HT1080 (cell line): ENCODE results near the gene PHF2. TPM values are rescaled to one million over a fixed set of nuclear protein-coding genes. Genes with fewer than 3 reads are reported as not detected.

Experiments
- DNase-seq: peaks from one replicate; pipeline ENCODE4 v3.0.0-alpha.2; 2015; ENCODE audit warnings: low read depth
- total RNA-seq: library from RNA; depleted of rRNA; stranded (reverse); fragments of >200 nt; shearing (Covaris generic); gene quantifications from 2 replicates; pipeline ENCODE4 v1.2.3, GENCODE V29; 2014

Gene PHF2
- total RNA-seq, 1 experiment from 2014 or later, result 13.5 TPM

DNA sequence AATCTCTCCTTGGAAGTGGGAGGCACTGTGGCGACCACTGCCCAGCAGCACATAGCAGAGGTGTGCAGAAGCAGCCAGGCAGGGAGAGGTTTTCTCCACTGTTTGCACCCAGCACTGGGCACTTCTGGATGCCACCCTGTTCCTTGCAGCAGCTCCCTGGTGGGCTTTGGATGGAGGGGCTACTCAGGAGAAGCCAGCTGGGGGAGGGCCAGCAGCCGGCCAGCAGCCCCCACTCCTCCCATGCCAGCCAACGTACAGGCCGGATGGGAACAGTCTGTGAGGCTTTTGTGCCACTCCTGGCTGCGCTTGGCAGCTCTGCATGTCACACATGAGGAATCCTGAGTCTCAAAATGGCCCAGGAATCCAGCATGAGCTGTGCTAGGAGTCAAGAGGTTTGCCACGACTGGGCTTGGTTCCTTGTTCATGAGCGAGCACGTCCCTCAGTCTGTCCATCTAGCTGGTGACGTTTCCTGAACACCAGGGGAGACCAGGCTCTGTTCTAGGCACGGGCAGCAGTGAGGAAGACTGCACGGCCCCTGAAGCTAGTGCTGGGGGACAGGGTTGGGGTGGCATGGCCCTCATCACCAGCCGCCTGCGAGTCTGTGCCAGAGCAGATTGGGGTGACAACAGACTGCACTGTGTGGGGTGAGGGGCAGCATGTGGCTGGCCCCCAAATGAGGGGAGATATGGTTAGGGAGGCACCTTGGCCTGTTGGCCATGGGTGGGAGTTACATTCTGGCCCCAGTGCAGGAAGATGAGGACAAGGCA, 10.1 kb downstream of the PHF2 start:
- no peak for DNase-seq

DNA sequence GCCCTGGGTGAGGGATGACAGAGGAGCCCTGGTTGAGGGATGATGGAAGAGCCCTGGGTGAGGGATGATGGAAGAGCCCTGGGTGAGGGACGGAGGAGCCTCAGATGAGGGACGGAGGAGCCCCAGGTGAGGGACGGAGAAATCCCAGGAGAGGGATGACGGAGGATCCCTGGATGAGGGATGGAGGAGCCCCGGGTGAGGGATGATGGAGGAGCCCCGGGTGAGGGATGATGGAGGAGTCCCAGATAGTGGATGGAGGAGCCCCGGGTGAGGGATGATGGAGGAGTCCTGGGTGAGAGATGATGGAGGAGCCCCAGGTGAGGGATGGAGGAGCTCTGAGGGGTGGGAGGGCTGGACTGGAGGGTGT, 10.9 kb downstream of the PHF2 start:
- no peak for DNase-seq

DNA sequence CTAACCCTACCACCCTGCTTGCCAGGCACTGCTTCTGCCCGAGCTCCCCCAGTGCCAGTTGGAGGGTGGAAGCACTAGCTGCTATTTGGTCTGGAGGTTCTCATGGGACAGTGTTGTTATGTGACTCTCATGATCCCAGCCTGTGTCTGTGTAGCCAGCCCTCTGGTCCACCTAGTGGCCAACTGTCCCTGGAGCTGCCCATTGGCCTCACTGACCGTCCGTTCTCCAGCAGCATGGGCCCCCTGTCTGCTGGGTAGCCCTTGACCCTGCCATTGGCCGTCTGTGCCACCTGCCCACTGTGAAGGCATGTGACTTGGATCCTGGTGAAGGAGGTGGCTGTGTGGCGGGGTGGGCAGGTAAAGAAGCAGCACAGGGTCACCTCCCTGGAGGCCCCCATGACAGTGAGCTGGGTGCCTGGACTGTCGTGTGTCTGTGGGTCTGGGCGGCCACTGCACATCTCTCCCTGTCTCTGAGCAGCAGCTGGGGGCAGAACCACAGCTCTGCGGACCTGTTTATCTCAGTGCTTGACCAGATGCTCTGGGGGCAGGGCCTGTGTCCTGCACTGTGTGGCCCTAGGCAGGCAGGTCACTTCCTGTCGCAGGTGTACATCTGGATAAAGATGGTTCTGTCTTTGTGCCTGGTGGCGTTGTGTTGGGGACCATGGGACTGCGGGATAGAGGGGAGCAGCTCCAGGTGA, 11.4 kb downstream of the PHF2 start:
- no peak for DNase-seq

DNA sequence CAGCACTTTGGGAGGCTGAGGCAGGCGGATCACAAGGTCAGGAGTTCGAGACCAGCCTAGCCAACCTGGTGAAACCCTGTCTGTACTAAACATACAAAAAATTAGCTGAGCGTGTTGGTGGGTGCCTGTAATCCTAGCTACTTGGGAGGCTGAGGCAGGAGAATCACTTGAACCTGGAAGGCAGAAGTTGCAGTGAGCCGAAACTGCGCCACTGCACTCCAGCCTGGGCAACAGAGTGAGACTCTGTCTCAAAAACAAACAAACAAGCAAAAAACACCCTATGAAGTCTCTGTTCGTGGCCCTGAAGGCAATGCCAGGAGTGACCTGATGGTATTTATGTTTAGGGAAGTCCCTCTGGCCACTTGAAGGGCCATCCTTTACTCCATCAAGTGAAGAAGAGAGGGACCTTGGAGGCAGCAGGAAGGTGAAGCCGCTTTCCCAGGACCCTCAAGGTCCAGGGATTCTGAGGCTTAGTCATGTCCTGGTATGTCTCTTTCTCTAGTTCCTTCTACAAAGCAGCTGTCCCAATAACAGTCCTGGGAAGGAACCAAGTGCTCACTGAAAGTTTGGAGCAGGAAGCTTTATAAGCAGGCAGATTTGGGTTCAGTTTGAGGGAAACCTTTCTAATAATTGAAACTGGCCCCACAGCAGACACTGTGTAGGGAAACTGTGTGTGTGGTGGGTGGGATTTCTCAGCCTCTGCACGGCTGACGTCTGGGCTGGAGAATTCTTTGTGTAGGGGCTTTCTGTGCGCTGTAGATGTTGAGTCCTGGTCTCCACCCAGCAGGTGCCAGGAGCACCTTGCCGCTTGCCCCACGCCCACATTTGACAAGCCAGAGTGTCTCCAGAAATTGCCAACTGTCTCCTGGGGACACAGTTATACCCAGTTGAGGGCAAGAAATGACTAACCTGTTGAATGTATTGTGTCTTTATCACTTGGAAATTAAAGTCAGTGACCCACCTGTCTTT, 12.5 kb downstream of the PHF2 start:
- no peak for DNase-seq

DNA sequence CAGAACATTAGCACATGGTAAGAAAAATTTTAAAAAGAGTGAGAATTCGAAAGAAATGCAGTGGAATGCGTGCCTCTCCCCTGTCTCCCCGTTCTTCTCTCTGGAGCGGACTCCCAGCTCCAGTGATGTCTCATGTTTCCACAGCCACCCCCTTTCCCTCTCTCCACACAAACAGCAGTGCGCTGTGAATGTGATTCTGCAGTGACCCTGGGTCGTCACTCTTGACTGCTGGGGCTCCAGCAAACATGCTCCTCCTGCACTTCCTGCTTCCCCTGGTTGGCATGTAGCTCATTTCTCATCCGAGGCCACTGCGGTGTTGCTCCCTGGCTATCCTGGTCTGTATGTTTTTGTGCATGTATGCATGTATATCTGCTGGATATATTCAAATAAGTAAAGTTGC, 13.3 kb downstream of the PHF2 start:
- DNase-seq, result no peak

DNA sequence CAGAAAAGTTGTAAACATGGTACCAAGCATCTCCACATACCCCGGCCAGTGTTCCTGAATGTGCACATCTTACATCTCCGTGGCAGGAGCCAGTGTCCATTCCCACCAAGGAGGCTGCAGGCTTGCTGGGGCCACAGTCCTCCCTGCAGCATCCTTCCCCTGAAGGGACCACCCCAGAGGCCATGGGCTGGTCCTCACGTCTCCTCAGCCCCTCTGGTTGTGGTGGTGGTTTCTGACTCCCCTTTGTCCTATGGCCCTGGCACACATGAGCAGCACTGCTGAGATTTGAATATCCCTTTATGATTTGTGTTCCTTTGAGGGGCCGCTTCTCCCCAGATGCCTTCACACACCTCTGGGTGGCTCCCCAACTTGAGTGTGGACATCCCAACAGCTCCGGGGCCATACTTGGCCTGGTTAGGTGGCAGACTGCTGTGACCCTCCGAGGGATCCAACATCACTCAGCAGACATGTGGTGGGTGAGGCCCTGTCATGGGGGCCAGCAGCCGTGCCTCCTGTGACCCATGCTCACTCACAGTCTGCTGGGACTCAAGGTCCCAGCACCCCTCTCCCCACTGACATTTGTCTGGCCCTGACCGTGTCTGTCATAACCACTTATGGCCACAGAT, 14.3 kb downstream of the PHF2 start:
- DNase-seq, result no peak

DNA sequence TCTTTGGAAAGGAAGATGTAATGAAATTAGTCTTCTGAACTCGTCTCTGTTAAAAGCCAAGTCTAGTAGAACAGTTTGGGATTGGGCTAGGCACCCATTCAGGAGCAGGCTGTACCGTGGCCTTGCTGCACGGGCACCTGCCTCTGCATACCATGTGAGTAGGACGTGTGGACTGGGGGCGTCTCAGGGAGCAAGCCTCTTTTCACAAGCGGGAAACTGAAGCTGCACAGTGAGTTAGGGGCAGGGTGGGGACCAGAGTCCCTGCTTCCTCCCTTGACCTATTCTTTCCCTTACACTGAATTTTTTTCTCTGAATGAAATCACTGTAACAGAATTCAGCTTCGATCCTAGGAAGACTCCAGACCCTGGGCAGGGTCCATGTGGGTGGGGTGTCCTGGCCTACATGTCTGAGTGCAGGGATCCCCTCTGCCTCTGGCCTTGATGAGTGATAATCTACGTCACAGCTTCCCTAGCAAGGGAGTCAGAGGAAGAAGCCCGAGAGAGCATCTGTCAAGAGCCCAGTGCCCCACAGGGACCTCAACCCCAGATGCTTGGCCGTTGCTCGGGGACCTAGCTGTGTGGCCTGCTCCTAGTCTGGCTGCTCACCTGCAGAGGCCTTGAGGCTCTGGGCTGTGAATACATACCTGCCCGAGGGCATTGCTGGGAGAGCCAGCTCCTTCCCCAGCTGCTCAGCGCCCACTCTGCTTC, 15.1 kb downstream of the PHF2 start:
- DNase-seq, result no peak

DNA sequence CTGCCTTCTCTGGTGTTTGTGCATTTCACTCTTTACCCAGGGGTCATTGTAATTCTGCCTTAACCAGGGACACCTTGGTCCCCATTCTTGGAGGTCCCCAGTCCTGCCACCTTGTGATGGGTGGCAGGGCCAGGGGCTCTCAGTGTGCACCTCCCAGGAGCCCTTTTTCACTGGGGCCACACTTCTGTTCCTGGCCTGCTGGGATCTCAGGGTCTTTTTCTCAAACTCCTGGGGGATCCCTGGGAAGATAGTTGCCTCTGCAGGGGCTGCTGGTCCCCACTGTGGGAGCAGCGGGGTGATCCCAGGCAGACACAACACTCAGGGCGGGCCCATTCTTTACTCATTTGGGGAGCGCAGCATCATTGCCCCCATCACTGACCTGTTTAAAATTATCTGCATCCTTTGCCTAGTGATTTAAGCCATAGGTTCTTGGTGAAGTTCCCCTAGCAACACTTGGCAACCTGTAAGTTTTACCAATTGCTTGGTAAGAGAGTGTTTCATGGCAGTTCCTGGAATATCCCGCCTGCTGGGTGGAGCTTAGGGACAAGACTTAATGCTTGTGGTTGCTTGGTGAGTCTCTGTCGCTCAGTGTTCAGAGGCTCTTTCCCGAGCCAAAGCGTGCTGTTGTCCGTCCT, 15.7 kb downstream of the PHF2 start:
- no peak for DNase-seq

DNA sequence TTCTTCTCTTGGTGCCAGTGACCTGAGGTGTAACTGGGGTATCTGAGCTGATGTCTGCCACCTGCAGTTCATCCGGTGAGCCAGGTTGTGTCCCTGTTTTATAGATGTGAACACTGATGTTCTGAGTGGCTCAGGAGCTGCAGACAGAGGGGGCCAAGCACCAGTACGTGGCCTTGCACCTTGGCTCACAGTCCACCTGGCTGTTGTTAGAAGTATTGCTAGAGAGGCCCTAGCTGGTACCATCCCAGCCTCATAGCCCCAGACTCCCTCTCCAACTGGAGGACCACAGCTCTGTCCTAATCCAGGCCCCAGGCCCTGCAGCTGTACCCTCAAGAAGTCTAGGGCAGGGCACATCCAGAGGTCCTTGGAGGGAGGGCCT, 16.2 kb downstream of the PHF2 start:
- DNase-seq, result no peak

DNA sequence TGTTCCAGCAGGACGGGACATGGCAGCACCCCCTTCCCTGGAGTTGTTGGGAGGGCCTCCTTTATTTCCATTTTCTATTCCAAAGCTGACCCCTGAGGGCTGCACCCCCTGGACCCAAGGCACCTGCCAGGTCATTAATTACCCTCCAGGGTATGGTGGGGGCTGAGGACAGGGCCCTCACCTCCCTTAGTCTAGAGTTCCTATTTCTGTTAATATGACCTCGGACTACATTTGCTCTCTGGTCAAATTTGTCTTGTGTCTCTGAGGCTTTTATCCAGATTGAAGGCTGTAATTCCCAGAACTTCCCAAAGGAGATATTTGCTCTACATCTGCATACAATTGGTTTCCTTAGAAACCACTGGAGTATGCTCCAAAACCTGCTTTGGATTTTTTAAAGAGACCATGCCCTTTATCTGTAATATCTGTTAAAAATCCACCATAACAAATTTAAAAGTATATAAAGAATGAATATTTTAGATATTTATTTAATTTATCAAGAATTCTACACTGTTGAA, 16.8 kb downstream of the PHF2 start:
- no peak for DNase-seq

DNA sequence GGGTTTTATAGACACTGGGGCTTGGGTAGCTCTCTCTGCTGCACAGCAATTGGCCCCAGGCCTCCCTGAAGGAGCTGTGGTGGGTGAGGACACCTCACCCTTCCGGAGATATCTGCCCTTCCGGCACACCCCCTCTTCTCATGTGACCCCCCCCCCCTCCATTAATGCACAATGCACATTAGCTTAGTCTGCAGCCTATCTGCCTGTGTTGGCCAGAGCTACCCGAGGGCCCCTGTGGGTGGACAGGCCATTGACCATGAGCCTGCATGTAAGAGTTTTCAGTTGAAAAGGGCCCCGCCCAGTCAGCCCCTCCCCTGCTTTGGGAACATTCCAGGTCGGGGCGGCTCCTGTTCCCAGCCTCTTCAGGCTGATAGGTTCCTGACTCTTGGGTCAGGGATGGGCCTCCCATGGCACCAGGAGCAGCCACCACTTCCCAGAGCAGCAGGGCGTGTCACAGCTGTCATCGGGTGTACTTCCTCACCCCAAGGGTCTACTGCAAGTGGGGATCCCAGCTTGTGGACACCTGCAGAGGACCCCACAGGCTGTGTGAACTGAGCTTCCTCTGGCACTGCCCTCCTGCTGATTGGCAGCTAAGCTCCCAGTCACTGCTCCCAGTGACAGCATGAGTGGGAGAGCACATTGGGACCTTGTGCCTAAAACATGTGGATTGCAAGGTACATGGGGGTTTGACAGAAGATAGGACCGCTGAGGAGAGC, 17.8 kb downstream of the PHF2 start:
- peak; percentile 8 for DNase-seq

DNA sequence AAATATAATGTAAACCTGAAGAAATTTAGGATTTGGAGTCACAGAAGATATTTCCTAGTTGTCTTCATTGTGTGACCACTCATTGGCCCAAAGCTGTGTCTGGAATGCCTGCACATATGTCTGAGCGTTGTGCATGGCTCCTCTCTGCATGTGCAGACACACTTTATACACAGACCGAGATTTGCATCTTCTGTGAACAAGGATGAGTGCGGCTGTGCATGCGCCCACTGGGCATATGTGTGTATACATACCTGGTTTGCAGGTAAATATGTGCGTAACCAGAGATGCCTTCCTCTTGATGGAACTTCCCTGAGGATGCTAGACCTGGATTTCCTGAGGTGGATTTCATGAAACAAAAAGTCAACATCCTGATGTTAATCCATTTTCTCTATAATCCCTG, 19.1 kb downstream of the PHF2 start:
- no peak for DNase-seq

DNA sequence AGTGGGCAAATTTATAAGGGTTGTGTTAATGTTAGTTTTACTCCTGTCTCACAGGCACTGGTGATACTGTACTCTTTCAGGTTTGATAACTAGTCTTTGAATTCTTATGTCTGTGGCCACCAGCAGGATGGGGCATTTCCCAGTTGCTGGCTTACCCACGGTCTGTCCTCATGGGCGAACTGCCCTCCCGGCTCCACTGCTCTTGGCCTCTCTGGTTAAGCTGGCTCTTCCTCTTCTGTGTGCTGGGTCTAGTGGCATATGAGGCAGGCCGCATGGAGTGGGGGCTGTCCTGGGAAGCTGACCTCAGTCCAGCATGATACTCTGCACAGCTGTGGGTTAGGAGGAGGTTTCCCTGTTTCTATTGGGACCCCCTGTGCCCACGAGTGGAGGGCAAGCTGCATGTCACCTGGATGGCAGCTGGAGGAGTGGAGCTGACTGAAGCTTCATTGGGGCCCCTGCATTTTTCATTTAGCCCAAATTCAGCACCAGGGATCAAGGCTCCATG, 19.5 kb downstream of the PHF2 start:
- DNase-seq, result no peak

DNA sequence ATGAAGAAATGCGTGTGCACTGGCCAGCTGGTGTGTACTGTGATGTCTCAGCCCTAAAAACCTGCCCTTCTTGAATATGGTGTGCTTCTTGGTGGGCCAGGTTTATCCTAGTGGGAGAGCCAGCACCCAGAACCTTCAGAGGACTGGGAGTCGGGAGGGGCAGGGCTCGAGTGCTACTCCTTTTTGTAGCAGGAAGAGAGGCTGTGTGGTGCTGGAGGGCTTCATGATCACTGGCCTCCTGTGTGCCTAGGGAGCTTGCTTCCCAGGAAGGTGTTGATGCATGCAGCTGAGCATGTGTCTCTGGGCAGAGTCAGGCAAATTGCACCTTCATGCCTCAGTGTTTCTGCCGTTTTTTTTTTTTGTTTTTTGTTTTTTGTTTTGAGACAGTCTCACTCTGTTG, 20.0 kb downstream of the PHF2 start:
- no peak for DNase-seq

DNA sequence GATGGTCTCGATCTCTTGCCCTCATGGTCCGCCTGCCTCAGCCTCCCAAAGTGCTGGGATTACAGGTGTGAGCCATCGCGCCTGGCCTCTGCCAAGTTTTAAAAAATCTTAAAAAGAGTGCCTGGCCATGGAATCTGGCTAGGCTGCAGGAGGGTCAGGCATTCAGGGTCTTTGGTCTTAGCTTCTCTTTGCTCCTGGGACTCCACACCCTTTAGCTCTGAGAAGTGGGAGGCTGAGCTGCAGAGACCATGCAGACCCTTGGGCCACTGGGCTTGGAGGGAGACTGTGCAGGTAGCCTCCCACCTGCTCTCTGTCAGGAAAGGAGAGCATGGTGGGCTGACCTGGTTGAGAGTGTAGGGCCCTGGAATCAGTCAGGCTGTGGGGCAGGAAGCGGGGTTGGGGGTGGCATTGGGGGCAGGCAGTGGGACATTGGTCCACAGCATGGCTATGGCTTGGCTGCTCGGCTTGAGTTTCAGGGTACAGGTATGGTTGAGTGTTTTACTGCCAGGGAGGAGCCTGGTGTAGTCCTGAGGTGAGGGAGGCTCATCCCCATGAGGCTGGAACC, 20.8 kb downstream of the PHF2 start:
- no peak for DNase-seq

DNA sequence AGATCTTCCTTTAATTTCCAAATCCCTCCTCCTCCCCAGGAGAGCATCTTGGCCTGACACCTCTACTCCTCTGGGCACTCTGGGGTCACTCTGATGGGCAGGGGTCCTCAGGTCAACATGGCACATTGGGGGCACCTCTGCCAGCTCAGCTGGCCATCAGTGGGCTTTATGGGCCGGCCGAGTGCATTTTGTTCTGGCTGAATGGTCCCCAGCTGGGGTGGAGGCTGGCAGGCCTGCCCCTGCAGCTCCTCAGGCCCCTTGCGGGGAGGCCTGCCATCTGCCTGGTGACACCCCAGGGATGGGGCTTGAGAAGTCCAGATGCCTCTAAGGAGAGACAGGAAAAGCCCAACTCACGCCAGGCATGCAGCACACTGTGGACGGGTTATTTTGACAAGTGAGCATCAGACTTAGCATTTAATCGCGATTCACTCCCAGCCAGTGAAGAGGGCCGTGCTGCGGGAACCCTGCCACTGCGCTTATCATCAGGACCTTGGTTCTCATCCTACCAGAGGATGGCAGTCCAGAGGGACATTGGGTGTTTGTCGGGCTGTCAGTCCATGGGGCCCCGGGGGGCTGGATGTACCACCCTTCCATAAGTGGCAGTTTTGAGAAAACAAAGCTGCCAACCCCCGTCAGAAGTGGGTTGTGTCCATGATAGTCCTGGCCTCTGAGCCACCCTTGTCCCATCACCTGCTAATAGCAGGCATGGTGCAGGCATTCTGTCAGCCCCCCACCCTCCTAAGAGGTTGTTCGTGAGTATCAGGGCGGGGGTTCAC, 21.7 kb downstream of the PHF2 start:
- no peak for DNase-seq

DNA sequence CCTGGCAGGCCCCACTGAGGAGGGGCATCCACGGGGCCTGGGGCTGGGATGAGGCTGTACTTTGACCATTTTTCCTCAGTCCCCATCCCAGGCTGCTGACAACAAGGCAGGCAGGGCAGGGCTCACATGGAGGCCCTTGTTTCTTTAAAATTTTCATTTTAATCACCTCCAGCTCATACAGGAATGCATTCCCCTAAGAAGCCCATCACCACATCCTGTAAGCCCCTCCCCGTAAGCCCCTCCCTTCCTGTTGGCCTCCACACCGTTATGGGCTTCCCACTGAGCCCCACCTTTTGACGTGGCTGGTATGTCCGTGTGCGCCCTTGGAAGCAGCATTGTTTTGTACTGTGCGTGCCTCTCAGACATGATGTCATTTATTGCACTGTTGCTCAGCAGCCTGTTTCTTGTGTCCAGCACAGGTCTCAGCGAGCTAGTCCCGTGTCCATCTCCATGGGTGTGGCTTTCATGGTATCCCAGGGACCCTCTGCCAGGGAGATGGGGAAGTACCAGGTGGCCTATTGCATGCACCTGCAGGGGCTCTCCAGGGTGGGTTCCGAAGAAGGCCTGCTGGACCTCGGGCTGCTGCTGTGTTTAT, 22.4 kb downstream of the PHF2 start:
- DNase-seq, result no peak
